Activated T-cell treated with anti-CD3 and anti-CD28 coated beads, Interleukin-2, amount 50 U/mL, for 72 hours (primary cell): Measurements from ENCODE around the gene RICTOR. TPM values are rescaled to one million over a fixed set of nuclear protein-coding genes. Genes with fewer than 3 reads are reported as not detected.
A peak's percentile ranks its signal among the peaks of the same experiment; 100 is the strongest.

Source experiments
- ATAC-seq, 2 donors: fragments of 150-1000 bp; cut with Tn5 transposase; replicated peaks in 1 of 2; 2 replicates each; pipeline ENCODE4 v1.10.0; 2021; ENCODE audit warnings: moderate library complexity in 2 of 2, mild to moderate bottlenecking in 1 of 2
- DNase-seq, 2 donors: peaks; one replicate each; pipeline ENCODE4 v3.0.0; 2021 to 2022; ENCODE audit warnings: mixed read lengths in 1 of 2
- H3K27ac Mint-ChIP-seq: one replicate; pipeline ENCODE4 v1.8.0; 2022; ENCODE audit warnings: mild to moderate bottlenecking, moderate library complexity, mixed read lengths
- H3K27me3 Mint-ChIP-seq: one replicate; pipeline ENCODE4 v1.8.0; 2022; ENCODE audit warnings: low read depth, mixed read lengths
- H3K36me3 Mint-ChIP-seq, 2 donors: one replicate each; pipeline ENCODE4 v1.8.0; 2022; ENCODE audit warnings: mixed read lengths in 2 of 2, mild to moderate bottlenecking in 1 of 2; ENCODE audit not compliant: insufficient read depth in 2 of 2
- H3K4me1 Mint-ChIP-seq: one replicate; pipeline ENCODE4 v1.8.0; 2022; ENCODE audit warnings: low read depth, mixed read lengths
- H3K4me3 Mint-ChIP-seq, 2 donors: one replicate each; pipeline ENCODE4 v1.8.0; 2022; ENCODE audit warnings: mild to moderate bottlenecking in 2 of 2, mixed read lengths in 2 of 2, moderate library complexity in 2 of 2
- H3K9me3 Mint-ChIP-seq, 2 donors: one replicate each; pipeline ENCODE4 v1.8.0; 2022; ENCODE audit warnings: mixed read lengths in 2 of 2
- total RNA-seq, 2 donors: library from RNA; stranded (reverse); gene quantifications; one replicate each; pipeline ENCODE4 v1.2.3, GENCODE V29; 2022

RICTOR gene
- total RNA-seq, 2 donors from 2014 or later, result 34.6 to 47.0 TPM

GRCh38 chr5:38896760-38897159 lies 177.4 kb downstream of the RICTOR start:
- no peaks in the 10 kb centered on the region for H3K4me1 Mint-ChIP-seq
- no peak overlapping the region for H3K4me3 Mint-ChIP-seq
- peaks cover 5 to 11% of the 10 kb centered on the region in 2 donors for H3K9me3 Mint-ChIP-seq
- no peak for DNase-seq
- ATAC-seq, result no peak
- no peaks in the 10 kb centered on the region for H3K27me3 Mint-ChIP-seq
- H3K36me3 Mint-ChIP-seq, result peaks cover 0 to 4% of the 10 kb centered on the region in 2 donors
- H3K27ac Mint-ChIP-seq, result no peak overlapping the region

- Mint-ChIP-seq H3K27me3 (no peaks in the 10 kb centered on the region), H3K9me3 (peaks cover 0 to 7% of the 10 kb centered on the region in 2 donors), H3K4me3 (no peak overlapping the region), H3K36me3 (peaks cover 0 to 2% of the 10 kb centered on the region in 2 donors), H3K4me1 (no peaks in the 10 kb centered on the region), H3K27ac (no peak overlapping the region)
- no peak for DNase-seq
- ATAC-seq, result peak in 1 of 2 donors; percentile 20
These were observed 181.8 kb downstream of the RICTOR start for GRCh38 chr5:38892363-38892762.

DNA sequence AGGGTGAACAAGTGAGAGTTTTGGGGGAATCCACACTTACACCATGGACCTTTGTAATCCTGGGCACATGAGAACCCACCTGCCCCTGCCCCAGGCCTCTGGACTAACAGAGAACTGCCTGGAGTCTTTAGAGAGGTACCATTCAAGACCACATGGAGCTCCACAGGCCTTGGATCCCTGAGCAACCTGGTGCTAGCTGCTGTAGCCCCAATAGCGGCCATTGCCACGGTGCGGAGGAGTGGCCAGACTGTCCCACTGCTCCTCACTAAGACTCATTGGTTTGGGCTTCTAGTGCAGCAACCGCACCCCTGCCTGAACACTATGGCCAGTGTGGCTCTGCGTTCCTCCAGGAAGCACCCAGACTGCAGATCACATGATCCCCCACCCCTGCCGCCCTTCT lies 182.6 kb downstream of the RICTOR start:
- Mint-ChIP-seq H3K4me3 (no peak overlapping the region), H3K4me1 (no peaks in the 10 kb centered on the region), H3K36me3 (peaks cover 0 to 2% of the 10 kb centered on the region in 2 donors), H3K27ac (no peak overlapping the region), H3K27me3 (peaks cover under 1% of the 10 kb centered on the region), H3K9me3 (peaks cover 0 to 6% of the 10 kb centered on the region in 2 donors)
- ATAC-seq (no peak), DNase-seq (no peak)

- no peak for ATAC-seq
- H3K27ac Mint-ChIP-seq, result no peak overlapping the region
- H3K36me3 Mint-ChIP-seq, result peaks cover 0 to 2% of the 10 kb centered on the region in 2 donors
- no peak overlapping the region for H3K4me3 Mint-ChIP-seq
- H3K27me3 Mint-ChIP-seq, result peaks cover 17% of the 10 kb centered on the region
- peaks cover 0 to 4% of the 10 kb centered on the region in 2 donors for H3K9me3 Mint-ChIP-seq
- no peaks in the 10 kb centered on the region for H3K4me1 Mint-ChIP-seq
- no peak for DNase-seq
These were observed 184.8 kb downstream of the RICTOR start for GRCh38 chr5:38889424-38889823.

GRCh38 chr5:38888041-38888440 lies 186.2 kb downstream of the RICTOR start:
- no peak overlapping the region for H3K4me3 Mint-ChIP-seq
- DNase-seq (no peak), ATAC-seq (no peak)
- H3K4me1 Mint-ChIP-seq, result no peaks in the 10 kb centered on the region
- no peak overlapping the region for H3K27ac Mint-ChIP-seq
- H3K9me3 Mint-ChIP-seq, result no peaks in the 10 kb centered on the region
- H3K36me3 Mint-ChIP-seq, result peaks cover 0 to 1% of the 10 kb centered on the region in 2 donors
- H3K27me3 Mint-ChIP-seq, result peaks cover 27% of the 10 kb centered on the region

Other genes with a start within 250 kb of the RICTOR start
- gene OSMR, start 228.4 kb downstream of the RICTOR start, total RNA-seq, result under 1 TPM; 0.10 to 0.63 TPM
- 100 to 1,000 TPM; 127 to 131 TPM for gene FYB1, start 145.2 kb upstream of the RICTOR start, total RNA-seq